SH-SY5Y (cell line): ENCODE results near the gene PROKR1.

ENCODE experiments used
- GATA2 ChIP-seq: IDR thresholded peaks from 2 replicates; pipeline ENCODE4 v1.6.1; 2011; ENCODE audit warnings: mild to moderate bottlenecking, low read depth, low read length
- GATA3 ChIP-seq: IDR thresholded peaks from 2 replicates; pipeline ENCODE4 v1.6.1; 2011; ENCODE audit warnings: low read depth, mild to moderate bottlenecking, low read length, moderate library complexity

- TF ChIP-seq GATA3 (no peak), GATA2 (no peak)
Observed at GRCh38 chr2:68659081-68659480, 15.7 kb downstream of the PROKR1 start.
